RWPE1 (cell line): ENCODE data around the gene ASIC3.

Experiments
- CTCF ChIA-PET: fragments of 350-600 bp; sonication (Branson Sonifier 250); formaldehyde crosslinking; extraction: SDS; loops from one replicate; lab custom pipeline; 2021; lab: Yijun Ruan, JAX
- POLR2A ChIA-PET: fragments of 400-600 bp; formaldehyde crosslinking; extraction: SDS; loops from one replicate; lab custom pipeline; 2020; ENCODE audit warnings: antibody characterized with exemption; ENCODE audit not compliant: low non-redundant PET; lab: Yijun Ruan, JAX
- DNase-seq: peaks from one replicate; pipeline ENCODE4 v3.0.0; 2012; ENCODE audit warnings: low spot score
- H3K27ac ChIP-seq: fragments of 450-650 bp; 2 replicates; pipeline ENCODE4 v1.5.1; 2017
- TF ChIP-seq, protein P1 (sequence below): fragments of 450-650 bp; conservative IDR thresholded peaks from 2 replicates; pipeline ENCODE4 v1.5.1; 2017; ENCODE audit warnings: low read depth, mild to moderate bottlenecking

The ASIC3 gene

GRCh38 chr7:151059367-151060112 is 11.2 kb downstream of the ASIC3 start, which contains the start of gene SLC4A2:
Gene SLC4A2, plus strand, starts transcription at chr7:151059589. Its CDS starts 2,399 bp downstream, at chr7:151061988.
- peak; percentile 81 for DNase-seq
- POLR2A ChIA-PET: no interaction called here
- TF ChIP-seq, protein P1, sequence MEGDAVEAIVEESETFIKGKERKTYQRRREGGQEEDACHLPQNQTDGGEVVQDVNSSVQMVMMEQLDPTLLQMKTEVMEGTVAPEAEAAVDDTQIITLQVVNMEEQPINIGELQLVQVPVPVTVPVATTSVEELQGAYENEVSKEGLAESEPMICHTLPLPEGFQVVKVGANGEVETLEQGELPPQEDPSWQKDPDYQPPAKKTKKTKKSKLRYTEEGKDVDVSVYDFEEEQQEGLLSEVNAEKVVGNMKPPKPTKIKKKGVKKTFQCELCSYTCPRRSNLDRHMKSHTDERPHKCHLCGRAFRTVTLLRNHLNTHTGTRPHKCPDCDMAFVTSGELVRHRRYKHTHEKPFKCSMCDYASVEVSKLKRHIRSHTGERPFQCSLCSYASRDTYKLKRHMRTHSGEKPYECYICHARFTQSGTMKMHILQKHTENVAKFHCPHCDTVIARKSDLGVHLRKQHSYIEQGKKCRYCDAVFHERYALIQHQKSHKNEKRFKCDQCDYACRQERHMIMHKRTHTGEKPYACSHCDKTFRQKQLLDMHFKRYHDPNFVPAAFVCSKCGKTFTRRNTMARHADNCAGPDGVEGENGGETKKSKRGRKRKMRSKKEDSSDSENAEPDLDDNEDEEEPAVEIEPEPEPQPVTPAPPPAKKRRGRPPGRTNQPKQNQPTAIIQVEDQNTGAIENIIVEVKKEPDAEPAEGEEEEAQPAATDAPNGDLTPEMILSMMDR: peak; percentile 63
- CTCF ChIA-PET: interaction anchor here (0.6 kb wide), 1 partner anchor 15 kb away, joined by 3 read pairs; no protein-coding TSS in a partner anchor
- peak within 1 kb of the TSS; percentile 96 for H3K27ac ChIP-seq

DNA sequence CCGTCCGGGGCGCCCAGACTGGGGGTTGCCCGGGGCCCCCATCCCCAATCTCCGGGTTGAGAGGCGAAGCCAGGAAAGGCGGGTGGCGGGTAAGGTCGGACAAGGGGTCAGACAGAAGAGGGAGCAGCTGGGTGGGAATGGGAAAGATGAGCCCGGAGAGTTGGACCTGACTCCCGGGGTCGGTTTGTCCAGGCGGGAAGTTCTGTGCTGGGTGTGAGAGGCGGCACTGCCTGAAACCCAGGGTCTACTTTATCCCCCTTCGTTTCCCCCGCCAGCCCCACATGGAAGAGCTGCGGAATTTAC is 11.7 kb downstream of the ASIC3 start:
- ChIA-PET POLR2A (no interaction called here), CTCF (no interaction called here)
- DNase-seq: peak; percentile 13
- peak overlapping the region; percentile 96 for H3K27ac ChIP-seq
- TF ChIP-seq, protein P1: peak; percentile 3

- CTCF ChIA-PET: no interaction called here
- POLR2A ChIA-PET: interaction anchor here (0.6 kb wide), 2 partner anchors 119 to 1499 kb away, joined by 3 to 4 read pairs; no protein-coding TSS in a partner anchor
- peak; percentile 30 for DNase-seq
- peak overlapping the region; percentile 96 for H3K27ac ChIP-seq
- TF ChIP-seq, protein P1: no peak
Measured at GRCh38 chr7:151060416-151061212, 12.3 kb downstream of the ASIC3 start.

GRCh38 chr7:151061213-151062110 is 13.1 kb downstream of the ASIC3 start:
- CTCF ChIA-PET: no interaction called here
- TF ChIP-seq, protein P1: no peak
- no peak for DNase-seq
- H3K27ac ChIP-seq: peak overlapping the region; percentile 96
- POLR2A ChIA-PET: interaction anchor here (0.6 to 0.7 kb wide), 3 partner anchors 19 to 1500 kb away, joined by 3 to 4 read pairs (median 3); partner anchors contain the start of gene FASTK

GRCh38 chr7:151062111-151062398 is 13.7 kb downstream of the ASIC3 start:
- CTCF ChIA-PET: interaction anchor here (0.6 to 0.7 kb wide), 2 partner anchors 25 to 54 kb away, joined by 3 read pairs; no protein-coding TSS in a partner anchor
- POLR2A ChIA-PET: interaction anchor here (0.7 to 0.9 kb wide), 2 partner anchors 19 kb away, joined by 3 read pairs; partner anchors contain the start of gene FASTK

More at GRCh38 chr7:151062111-151062398, 13.7 kb downstream of the ASIC3 start:
- no peak for DNase-seq
- peak overlapping the region; percentile 96 for H3K27ac ChIP-seq
- TF ChIP-seq, protein P1: no peak
